A549 treated with ZK216348 at 1 μM for 4 hours (cell line): ENCODE data around the gene PMEL. TPM values are rescaled to one million over a fixed set of nuclear protein-coding genes. Genes with fewer than 3 reads are reported as not detected.

ENCODE experiments used
- total RNA-seq: library from RNA; stranded (reverse); fragments of 200-300 nt; extraction: Qiagen RNA extraction; gene quantifications from 5 replicates; pipeline ENCODE4 v1.2.3, GENCODE V29; 2022; ENCODE audit warnings: low read depth

PMEL gene
- total RNA-seq, result 0.38 to 1.3 TPM (median 0.74 TPM) in 5 replicates

DNA sequence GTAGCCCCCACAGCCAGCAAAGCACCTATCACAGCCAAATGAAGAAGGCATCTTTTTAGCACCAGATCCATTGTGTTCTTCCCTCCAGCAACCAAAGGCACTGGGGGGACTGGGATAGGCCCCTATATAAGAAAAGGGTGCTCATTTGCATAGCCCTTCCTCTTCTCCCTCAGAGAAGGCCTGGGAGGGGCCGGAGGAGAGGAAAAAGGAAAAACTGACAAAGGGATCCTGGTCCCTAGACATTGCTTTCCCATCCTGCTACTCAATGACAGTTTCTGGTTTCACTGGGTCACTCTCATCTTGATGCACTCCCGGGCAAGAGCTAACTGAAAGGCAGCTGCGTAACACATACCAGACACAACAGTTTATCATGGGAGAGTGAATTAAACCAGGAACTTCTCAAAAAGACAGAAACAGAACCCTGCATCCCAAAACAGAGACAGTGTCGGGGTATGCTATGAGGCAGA, at the start of gene PMEL:
TSS of gene PMEL (minus strand) at position 102 of the 467 bp plus-strand sequence. CDS start at position 71, 31 bp downstream.

GRCh38 chr12:55996715-55997534, 31.1 kb upstream of the PMEL start, which contains the start of gene SUOX:
Gene SUOX (plus strand): TSS chr12:55997276. CDS start chr12:56002222, 4,946 bp downstream.

DNA sequence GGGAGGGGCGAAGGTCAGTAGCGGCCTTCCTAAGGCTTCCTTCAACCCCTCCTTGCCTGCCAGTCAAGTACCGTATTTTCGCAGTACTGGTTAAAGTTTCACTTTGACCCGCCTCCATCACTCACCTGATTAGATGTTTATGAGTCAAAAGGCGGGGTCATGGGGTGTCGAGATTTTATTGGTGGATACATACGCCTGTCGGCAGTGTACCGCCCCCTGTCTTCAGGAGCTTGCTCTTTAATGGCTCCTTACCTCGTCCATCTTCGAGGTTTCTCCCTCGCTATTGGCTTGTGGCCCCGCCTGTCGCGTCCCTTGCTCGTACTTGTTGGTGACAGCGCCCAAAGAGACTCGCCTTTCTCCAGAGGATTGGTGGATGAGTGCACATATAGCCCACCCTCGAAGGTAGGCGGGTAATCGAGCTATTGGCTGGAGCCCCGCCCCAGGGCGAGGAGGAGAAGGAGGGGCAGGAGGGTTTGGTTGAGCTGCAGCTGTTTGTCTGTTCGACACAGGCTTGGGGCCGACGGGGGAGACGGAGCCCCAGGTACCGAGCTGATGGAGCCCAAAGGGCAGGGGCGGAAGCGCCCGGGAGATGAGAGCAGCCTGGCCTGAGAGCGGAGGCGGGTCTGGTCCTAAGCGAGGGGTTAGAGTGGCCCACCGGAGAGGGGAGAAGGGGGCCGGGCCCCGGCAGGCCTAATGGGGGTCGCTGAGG, 7.9 kb upstream of the PMEL start, which contains the start of gene RAB5B:
TSS of gene RAB5B (plus strand) at position 480 of the 709 bp plus-strand sequence. CDS start 12,883 bp downstream, outside the sequence.

DNA sequence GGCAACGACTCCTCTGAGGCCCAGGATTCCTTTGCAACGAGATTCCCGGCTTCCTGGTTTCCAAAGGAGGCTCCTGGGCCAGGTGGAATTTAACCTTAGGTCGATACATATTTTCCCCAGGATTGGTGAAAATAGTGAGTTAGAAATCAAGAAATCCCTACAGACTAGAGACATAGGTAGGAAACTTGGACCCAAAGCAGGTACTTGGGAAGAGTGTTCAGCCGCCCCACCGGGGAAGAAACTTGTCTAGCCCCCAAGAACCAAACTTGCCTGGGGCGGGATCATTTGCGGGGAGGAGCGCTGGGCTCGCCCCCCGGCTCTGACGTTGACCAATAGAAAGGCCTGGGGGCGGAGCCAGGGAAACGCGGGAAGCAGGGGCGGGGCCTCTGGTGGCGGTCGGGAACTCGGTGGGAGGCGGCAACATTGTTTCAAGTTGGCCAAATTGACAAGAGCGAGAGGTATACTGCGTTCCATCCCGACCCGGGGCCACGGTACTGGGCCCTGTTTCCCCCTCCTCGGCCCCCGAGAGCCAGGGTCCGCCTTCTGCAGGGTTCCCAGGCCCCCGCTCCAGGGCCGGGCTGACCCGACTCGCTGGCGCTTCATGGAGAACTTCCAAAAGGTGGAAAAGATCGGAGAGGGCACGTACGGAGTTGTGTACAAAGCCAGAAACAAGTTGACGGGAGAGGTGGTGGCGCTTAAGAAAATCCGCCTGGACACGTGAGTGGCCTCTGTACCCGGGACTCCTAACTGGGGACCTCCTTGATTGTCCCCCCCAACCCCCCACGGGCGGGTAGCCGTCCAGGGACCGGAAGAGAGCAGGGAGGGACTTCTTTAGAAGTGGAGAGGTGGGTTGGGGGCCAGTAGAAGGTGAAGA, 803 bp upstream of the PMEL start, which contains the start of gene CDK2:
TSS of gene CDK2 (plus strand) at position 423 of the 874 bp plus-strand sequence. CDS start at position 602, 179 bp downstream.

GRCh38 chr12:55930771-55931316, 35.0 kb downstream of the PMEL start, which contains the start of gene DGKA:
Gene DGKA (plus strand): TSS chr12:55931162. CDS start chr12:55936504, 5,342 bp downstream.

GRCh38 chr12:55927588-55928502, 38.0 kb downstream of the PMEL start, which contains the start of gene PYM1:
Gene PYM1 (minus strand): TSS chr12:55927894. CDS start chr12:55927761, 133 bp downstream.

Other genes starting within 250 kb of the PMEL start
- 115 to 152 TPM (median 141 TPM) in 5 replicates for gene BLOC1S1, start 250.0 kb downstream of the PMEL start, total RNA-seq
- gene RDH5, start 245.6 kb downstream of the PMEL start, total RNA-seq, result 1.3 to 3.7 TPM (median 2.9 TPM) in 5 replicates
- 655 to 775 TPM (median 692 TPM) in 5 replicates for gene CD63, start 237.0 kb downstream of the PMEL start, total RNA-seq
- gene GDF11, start 222.9 kb downstream of the PMEL start, total RNA-seq, result 1.6 to 5.2 TPM (median 4.9 TPM) in 5 replicates
- 87.9 to 174 TPM (median 93.1 TPM) in 5 replicates for gene SARNP, start 148.3 kb downstream of the PMEL start, total RNA-seq
- 77.5 to 103 TPM (median 99.1 TPM) in 5 replicates for gene ORMDL2, start 148.0 kb downstream of the PMEL start, total RNA-seq
- gene DNAJC14, start 136.5 kb downstream of the PMEL start, total RNA-seq, result 19.9 to 25.3 TPM (median 23.0 TPM) in 5 replicates
- gene MMP19, start 123.1 kb downstream of the PMEL start, total RNA-seq, result 0.14 to 0.61 TPM (median 0.28 TPM) in 5 replicates
- 36.7 to 44.1 TPM (median 39.9 TPM) in 5 replicates for gene PYM1, start 38.1 kb downstream of the PMEL start, total RNA-seq
- 13.8 to 21.2 TPM (median 19.1 TPM) in 5 replicates for gene DGKA, start 34.9 kb downstream of the PMEL start, total RNA-seq
- gene CDK2, start 788 bp upstream of the PMEL start, total RNA-seq, result 48.3 to 60.3 TPM (median 53.6 TPM) in 5 replicates
- 26.3 to 38.7 TPM (median 35.1 TPM) in 5 replicates for gene RAB5B, start 8.0 kb upstream of the PMEL start, total RNA-seq
- 7.7 to 10.2 TPM (median 9.1 TPM) in 5 replicates for gene SUOX, start 31.2 kb upstream of the PMEL start, total RNA-seq
- 1.9 to 3.0 TPM (median 2.5 TPM) in 5 replicates for gene IKZF4, start 55.0 kb upstream of the PMEL start, total RNA-seq
- 598 to 732 TPM (median 664 TPM) in 5 replicates for gene RPS26, start 75.9 kb upstream of the PMEL start, total RNA-seq
- gene ERBB3, start 114.1 kb upstream of the PMEL start, total RNA-seq, result 1.0 to 3.4 TPM (median 1.7 TPM) in 5 replicates
- 290 to 341 TPM (median 318 TPM) in 5 replicates for gene PA2G4, start 138.5 kb upstream of the PMEL start, total RNA-seq
- 5,330 to 6,068 TPM (median 5,698 TPM) in 5 replicates for gene RPL41, start 150.6 kb upstream of the PMEL start, total RNA-seq
- 1.9 to 4.3 TPM (median 3.3 TPM) in 5 replicates for gene ZC3H10, start 152.2 kb upstream of the PMEL start, total RNA-seq
- 50.9 to 78.2 TPM (median 70.6 TPM) in 5 replicates for gene ESYT1, start 162.2 kb upstream of the PMEL start, total RNA-seq
- gene MYL6B, start 186.5 kb upstream of the PMEL start, total RNA-seq, result 70.2 to 85.1 TPM (median 77.2 TPM) in 5 replicates
- gene MYL6, start 192.3 kb upstream of the PMEL start, total RNA-seq, result 2,092 to 3,261 TPM (median 2,304 TPM) in 5 replicates
- gene SMARCC2, start 223.4 kb upstream of the PMEL start, total RNA-seq, result 27.7 to 41.8 TPM (median 41.3 TPM) in 5 replicates